Measurements from ENCODE around the gene SLC7A9. TPM values are rescaled to one million over a fixed set of nuclear protein-coding genes. Genes with fewer than 3 reads are reported as not detected.

Gene SLC7A9
- polyA plus RNA-seq, 4 donors: 12.7 to 15.1 (median 14.8) TPM

DNA sequence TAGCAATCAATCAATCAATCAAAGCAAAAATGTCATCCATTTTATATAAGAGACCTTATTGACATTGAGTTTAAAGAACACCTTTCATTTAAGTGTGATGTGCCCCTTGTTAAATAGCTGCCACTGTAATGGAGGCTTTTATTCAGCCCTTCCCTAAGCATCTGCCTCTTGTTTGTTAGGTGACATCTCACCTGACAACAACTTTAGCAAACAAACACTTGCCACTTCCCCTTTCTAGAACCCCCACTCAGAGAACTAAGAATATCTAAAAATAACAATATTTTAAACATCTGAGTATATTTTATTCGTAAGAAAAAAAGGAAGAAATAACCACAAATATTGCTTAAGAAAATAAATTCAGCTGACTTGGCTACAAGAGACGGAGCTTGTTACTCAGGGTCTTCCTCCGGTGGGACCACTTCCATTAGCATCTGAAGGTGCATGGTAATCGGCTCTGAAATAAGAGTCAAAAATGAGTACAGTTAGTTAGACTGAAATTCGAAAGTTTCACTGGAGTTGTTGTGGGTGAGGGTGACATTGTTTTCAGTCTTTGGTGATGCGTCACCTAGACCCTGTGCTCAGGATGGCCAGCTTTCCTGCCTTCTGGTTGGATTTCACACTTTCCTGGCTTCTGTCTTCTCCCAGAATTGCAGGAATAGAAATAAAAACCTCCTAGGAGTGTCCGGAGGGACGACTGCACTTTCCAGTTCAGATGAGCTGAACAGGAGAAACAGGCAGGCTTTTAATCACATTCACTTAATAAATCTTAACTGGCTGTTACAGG is 39.1 kb downstream of the SLC7A9 start:
- DNase-seq (ENCODE audit: low read depth in 4 of 4, low spot score in 2 of 4): no peak

DNA sequence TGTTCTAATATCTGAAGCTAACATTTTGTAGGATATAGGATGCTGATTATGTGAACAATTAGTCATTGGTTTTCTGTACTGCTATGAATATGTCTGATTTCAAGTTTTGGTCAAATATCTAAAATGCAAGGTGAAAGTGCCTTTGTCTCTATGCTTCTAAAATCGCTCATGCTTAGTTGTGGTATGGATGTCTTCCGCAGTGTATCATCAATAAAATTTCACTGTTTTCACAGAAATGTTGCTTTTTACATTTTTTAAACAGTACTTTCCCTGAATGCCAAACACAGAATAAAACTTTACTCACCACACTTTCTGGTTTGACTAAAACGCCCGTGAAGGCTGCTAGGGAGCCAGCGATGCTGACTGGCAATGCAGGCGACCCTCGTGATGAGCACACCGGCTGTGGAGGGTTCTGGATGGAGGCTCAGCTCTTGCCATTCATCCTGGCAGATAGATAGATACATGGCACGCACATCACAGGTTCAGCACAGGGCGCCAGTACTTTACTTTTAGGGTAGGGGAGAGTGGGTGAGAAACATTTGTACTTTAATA is 40.1 kb downstream of the SLC7A9 start:
- no peak for DNase-seq (ENCODE audit: low read depth in 4 of 4, low spot score in 2 of 4)

DNA sequence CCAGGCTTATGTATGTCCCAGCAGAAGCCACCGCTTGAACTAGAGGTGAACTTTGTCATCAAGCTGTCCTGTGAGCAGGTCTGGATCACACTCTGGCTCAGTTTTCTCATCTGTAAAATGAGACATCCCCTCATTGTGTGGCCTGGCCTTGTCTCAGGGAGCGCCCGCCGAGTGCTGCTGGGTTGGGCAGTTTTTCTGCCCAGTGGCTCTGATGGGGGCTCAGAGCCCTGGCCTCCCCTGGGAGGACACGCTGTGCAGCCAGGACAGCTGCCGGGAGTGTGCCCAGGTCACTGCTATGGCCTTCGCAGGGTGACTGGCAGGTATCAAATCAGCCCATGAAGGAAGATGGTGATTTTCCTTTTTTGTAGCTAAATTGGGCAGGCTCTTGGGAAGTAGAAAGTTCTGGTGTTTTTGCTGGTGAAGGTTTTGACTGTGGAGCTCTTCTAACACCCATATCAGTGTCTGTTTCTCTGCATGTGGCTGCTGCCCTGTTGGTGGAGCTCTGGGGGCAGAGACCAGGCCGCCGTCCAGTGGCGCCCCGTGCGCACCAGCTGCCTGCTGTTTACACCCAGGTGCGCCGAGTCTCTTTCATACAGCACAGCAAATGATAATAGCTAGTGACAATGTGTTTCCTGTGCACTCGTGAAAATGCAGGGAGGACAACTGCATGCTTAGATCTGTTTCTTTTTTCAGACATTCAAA is 40.8 kb downstream of the SLC7A9 start:
- no peak for DNase-seq (ENCODE audit: low read depth in 4 of 4, low spot score in 2 of 4)

DNA sequence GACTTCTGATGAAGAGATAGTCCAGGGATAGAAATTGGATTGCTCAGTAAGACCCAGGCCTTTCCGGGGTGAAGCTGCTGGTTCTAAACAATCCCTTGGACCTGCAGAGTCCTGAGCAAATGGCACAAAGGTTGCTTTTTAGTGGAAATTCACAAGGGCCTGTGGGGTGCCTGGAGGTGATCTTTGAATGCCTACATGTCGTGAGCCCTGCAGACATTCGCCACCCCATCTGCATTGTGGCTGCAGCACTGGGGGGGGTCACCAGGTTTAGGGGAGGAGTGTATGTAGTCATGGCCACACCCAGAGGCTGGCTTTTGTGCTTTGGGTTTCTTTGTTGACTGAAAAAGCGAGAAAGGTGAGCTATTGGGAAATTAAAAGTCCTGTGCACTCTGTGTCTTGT is 41.4 kb downstream of the SLC7A9 start:
- DNase-seq (ENCODE audit: low read depth in 4 of 4, low spot score in 2 of 4): no peak

DNA sequence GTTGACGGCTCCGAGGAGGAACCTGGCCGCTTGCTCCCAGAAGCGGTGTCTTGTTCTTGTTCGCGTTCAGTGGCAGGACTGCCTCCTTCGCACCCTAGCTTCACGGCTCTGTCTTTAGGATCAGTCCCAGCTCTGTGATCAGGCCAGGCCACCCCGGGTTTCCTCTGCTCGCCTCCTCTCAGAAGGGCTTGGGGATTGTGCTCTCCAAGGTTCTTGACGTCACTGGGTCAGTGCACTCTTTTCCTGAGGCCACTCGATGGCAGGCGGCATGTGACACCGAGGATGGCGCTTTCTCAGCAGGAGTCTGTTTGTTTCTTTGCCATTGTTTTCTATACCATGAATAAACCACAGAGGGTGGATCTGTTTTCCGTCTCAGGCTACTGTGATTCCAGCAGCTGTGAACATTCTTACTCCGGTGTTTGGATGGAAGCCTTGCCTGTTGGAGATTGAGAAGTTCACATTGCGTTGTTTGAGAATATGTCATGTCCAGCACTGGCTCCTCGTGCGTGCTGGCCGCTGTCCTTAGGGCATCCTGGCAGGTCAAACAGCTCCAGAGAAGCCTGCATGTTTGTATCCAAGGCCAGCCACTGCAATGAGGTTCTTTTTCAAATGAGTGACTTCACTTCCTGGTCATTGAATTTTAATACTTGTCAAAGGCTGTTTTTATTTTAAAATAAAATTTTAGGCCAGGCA is 44.5 kb downstream of the SLC7A9 start:
- DNase-seq (ENCODE audit: low read depth in 4 of 4, low spot score in 2 of 4): peak in 1 of 4 donors; percentile 3

DNA sequence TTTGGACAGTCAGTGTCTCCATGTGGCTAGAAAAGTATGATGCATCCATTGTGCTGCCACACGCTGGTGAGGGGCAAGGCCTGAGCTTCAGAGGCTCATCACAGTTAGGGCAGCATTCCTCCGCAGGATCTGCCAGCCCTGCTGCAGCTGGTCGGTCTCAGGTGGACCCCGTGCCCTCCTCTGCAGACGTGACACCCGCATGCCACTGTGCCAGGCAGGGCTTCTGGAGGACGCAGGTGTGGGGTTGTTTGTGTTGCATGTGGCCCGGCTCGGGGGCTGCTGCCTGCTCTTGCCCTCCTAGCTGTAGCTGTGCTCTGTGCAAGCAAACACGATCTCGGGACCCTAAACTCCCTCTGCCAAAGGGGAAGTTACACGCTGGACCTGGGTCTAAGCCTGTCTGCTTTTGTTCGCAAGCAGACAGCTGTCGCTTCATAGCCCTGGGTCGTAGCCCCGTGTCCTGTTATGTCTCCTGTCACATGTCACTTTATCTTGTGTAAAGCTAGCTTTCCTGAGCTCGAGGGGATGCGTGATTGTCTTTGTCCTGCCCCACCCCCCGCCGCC is 45.3 kb downstream of the SLC7A9 start:
- peak in 3 of 4 donors; percentile 19 to 26 (median 23) for DNase-seq (ENCODE audit: low read depth in 4 of 4, low spot score in 2 of 4)

DNA sequence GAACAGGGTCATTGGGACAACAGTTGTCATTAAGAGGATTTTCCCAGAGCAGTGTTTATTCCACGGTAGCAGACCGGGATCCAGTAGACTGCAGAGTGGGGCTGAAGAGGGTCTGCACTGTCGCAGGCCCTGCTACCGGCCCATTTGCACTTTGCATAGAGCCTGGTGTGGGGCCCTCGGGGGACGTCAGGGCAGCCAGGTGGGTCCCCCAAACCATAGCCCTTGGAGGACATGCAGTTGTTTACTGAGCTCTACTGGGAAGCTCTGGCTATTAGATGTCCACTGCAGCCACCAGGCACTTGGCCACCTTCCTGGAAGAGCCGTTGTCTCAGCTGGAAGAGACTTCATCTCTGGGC is 45.8 kb downstream of the SLC7A9 start:
- DNase-seq (ENCODE audit: low read depth in 4 of 4, low spot score in 2 of 4): no peak

DNA sequence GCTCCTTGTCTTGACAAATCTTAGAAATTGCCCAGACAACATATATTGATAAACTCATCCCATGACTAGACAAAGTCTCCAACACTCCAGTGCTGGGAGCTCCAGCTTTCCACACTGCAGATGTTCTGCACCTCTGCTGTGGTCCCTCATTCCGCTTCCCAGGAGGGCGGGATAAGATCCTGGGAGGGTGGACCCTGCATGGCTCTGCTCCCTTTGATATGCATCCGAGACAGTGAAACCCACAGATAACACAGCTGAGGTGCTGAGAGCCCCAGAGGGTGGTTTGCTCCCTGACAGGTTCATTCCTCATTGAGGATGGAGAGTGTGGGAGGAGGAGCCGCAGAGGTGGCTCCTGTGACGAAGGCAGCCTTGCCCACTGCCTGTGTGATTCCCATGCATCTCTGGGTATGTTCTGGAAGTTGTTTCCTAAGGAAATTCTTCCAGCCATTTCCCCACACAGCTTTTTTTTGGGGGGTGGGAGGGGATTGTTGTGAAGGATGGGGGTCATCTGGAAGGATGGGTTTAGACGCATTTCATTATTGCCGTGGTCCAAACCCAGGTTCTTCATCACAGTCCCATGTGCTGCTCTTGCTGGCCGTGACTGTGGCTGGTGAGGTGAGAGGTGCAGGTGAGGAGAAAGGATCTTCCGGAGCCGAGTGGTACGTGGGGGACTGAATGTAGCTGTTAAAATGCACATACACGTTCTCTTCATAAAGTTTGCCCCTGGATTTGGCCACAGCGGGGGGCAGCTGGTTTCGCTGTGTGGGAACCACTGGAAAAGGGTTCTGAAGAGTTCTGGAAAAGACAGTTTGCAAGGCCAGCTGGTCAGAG is 46.4 kb downstream of the SLC7A9 start:
- DNase-seq (ENCODE audit: low read depth in 4 of 4, low spot score in 2 of 4): no peak

DNA sequence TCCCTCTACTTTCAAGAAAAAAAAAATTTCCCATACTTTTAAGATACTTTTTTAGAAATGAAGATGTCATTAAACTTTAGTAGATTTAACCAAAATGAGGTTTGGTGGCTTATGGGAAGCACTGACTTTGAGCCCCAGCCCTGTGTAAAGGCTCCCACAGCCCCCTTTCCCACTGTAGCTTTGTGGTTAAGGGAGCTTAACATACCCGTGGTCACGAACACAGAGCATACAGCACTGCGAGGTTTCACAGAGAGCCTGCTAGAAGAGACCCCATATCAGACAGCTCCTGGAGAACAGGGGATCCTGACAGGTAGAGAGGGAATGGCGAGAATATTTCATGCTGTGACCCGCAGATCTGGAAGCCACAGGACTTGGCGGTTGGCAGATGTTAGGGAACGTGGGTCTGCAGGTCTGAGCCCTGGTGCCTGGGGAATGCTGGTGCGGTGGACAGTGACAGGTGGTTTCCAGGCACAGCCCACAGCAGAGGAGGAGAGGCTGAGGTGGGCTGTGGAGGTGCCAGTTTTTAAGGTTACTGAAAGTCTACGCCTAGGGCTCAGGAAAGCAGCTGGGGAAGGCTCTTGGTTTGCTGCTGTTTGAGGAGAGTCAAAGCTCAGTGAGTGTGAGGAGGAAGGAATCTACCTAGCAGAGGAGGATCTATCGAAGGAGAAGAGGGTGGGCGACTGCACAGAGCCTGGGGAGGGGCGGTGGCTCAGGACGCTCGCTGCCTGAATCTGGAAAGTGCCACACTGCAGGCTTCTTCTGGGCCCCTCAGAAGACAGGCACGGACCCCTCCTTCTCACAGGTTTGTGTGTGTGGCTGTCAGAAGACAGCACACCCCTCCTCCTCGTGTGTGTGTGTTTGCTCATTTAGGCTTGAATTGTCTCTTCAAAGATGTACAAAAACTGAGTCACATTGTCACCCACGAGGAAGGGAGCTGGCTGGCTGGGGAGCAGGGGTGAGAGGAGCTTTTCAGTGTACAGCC is 49.9 kb downstream of the SLC7A9 start:
- no peak for DNase-seq (ENCODE audit: low read depth in 4 of 4, low spot score in 2 of 4)

DNA sequence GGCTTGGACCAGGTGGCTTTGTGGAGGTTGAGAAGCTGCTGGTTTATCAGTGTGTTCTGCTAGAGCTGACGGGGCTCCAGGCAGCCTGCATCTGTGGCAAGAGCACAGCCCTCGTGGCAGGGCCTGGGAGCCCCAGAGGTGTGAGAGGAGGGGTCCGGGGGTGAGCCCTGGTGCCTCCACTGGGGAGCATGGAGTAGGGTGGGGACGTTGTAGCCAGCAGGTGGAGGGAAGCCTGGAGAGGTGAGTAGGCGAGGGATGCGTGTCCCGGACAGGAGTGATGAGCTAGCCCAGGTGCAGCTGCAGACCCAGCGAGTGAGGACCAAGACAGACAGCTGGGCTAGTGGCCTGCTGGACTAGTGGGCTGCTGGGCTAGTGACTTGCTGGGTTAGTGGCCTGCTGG is 51.0 kb downstream of the SLC7A9 start:
- DNase-seq (ENCODE audit: low read depth in 4 of 4, low spot score in 2 of 4): no peak

DNA sequence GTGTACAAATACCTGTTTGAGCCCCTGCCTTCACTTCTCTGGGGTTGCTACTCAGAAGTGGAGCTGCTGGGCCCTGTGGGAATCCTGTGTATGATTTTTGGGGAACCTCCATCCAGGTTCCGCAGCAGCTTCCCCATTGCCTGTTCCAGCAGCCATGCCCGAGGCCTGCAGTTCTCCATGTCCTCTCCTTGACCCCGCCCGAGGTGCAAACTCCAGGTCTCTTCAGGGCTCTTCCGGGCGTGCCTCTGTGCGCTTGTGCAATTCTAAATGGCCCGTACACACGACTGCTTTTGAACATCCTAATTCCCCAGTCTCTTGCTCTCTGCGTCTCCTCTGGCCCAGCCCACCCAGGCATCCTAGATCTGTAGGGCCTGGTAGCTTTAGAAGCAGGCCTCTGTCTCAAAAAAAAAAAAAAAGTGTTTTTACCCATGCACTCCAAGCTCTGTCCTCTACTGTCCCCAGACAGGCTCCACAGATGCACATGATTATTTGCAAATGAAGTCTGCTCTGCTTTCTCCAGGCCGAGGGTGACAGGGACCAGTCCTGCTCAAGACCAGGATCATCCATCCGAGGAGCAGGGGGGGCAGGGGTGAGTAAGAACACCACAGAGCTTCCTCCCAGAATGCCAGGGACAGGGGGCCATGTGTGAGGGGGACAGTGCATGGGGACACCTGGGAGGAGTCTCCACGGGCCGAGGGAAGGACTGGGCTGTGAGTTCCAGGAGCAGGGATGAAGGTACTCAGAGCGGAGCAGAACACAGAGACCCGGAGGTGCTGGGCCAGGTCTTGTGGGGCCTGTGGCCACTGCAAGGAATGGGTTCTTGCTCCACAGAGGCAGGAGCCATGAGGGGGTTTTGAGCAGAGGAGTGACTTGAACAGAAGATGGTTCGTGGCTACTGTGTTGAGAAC is 51.7 kb downstream of the SLC7A9 start:
- DNase-seq (ENCODE audit: low read depth in 4 of 4, low spot score in 2 of 4): no peak

DNA sequence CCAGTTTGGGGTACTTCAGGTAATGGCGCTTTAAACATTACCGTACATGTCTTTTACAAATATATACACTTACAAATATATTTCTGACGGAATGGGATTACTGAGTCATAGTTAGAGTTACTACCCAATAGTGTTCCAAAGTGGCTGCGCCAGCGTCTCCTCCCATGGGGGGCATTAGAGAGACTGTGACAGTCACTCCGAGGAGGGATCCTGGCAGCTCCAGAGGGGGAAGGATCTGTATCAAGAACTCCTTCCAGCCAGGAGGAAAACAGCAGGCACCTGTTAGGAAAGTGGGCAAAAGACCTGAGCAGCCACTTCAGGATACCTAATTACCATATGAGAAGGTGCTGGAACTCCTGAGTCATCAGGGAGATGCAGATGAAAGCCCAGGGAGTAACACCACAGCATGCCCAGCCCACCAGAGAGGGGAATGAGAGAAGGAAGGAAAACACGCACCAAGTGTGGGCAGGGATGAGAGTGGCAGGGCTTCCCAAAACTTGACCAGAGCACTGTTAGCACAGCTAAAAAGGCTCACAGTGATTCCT is 52.9 kb downstream of the SLC7A9 start:
- no peak for DNase-seq (ENCODE audit: low read depth in 4 of 4, low spot score in 2 of 4)

DNA sequence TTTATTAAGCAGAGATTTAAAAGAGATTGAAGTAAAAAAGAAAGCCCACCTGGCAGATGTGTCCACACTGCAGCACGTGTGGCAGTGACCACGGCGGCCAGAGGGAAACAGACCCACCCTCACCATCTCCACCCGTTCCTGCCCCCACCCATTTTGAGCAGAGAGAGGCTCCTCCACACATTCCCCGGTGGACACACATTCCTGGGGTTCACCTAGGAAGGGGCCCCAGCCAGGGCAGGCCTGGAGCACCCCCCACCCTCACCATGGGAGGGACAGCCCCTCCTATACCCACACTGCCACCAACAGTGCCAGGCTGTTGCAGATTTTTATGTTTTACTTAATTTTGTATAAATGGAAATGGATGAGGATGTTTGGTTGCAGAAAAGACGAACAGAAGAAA is 54.9 kb downstream of the SLC7A9 start:
- no peak for DNase-seq (ENCODE audit: low read depth in 4 of 4, low spot score in 2 of 4)

DNA sequence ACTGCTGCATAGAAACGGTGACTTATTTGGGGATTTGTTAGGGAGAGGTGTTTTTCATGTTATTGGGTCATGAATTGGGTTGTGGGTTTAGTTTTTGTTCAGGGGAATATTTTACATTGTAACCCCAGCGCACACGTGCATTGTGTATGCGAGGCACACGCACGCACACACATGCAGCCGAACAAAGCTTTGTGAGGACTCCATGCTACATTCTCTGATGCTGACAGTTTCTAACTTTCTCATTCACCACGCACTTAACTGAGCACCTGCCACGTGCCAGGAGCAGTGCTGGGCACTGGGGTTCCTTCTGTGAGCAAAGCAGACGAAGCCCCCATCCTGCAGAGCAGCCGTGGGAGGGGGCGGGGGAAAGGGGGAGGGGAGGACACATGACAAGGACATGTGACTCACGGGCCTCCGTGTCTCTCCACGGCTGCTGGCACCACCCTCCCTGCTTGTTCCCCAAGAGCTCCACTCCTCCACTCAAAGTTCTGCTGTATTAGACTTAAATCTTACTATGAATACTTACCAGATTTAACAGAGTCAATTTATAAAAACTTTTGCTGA is 55.6 kb downstream of the SLC7A9 start:
- DNase-seq (ENCODE audit: low read depth in 4 of 4, low spot score in 2 of 4): no peak

DNA sequence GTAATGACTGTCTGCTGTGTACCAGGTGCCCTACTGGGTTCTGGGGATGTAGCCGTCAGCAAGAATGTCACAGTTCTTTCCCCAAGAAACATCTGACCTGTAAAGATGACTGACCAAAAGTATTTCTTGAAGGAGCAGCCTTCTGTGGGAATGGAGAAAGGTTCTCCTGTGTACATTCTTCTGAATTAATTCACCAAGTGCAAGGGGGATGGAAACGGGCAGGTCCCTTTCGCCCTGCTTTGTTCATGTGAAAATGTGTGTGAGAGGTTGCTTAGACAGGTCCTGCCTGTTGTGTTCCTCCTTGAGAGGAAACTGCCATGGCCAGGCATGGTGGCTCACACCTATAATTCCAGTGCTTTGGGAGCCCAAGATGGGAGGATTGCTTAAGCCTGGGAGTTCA is 57.0 kb downstream of the SLC7A9 start:
- DNase-seq (ENCODE audit: low read depth in 4 of 4, low spot score in 2 of 4): no peak

DNA sequence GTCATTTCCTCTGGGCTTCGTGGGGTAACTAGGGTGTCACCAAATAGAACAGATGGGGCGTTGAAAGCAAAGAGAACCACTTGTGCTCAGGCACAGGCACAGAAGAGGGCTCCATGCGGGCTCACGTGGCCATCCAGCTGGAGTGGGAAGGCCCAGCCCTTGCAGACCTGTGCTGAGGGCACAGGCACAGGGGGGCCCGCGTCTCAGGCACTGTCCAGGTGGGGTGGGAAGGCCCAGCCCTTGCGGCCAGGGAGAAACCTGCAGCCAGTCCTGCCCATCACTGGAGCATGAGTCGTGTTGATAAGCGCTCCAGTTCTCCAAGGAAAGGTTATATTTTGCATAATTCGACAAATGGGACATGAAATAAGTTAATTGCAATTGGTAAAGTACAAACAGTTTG is 57.5 kb downstream of the SLC7A9 start:
- no peak for DNase-seq (ENCODE audit: low read depth in 4 of 4, low spot score in 2 of 4)

DNA sequence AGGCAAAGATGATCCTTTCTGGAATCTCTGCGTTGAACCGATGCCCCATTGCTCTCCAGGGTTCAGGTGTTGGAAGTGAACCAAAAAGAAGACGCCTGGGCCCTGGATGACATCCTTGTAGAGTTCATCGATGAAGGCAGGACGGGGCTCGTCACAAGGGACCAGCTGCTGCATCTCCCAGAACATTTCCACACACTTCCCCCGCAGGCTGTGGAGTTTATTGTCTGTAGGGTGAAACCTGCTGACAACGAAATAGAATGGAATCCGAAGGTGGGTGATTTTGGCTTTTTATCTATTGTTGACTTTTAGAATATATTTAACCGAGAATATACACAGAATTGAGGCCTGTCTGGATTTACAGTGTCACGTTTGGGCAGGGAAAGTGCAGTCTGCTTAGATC is 58.4 kb downstream of the SLC7A9 start:
- no peak for DNase-seq (ENCODE audit: low read depth in 4 of 4, low spot score in 2 of 4)
